HTR-8/SVneo (cell line): Measurements from ENCODE around the gene SCYL1.

Source experiments
- DNase-seq: peaks from one replicate; pipeline ENCODE4 v3.0.0; 2011; ENCODE audit warnings: low spot score, mixed read lengths; ENCODE audit not compliant: insufficient read length
- FAIRE-seq: peaks from 2 replicates; lab custom pipeline; 2011; peaks lifted over from hg19 to GRCh38; lab: Jason Lieb, UNC

SCYL1 gene

DNA sequence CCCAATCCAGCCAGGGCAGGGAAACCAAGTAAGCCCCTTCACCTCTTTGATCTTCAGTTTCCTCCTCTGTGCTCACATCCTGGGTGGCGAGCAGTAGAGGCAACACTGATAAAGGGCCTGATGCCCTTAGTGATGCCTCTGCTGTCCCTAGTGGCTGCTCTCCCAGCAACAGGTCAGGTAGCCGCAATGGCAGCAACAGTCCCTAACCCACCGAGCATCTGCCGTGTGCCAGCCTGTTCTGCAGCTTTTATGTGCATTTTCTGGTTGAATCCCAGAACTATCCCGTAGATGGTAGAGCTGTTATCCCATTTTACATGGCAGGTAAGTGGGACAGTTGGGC lies 5.2 kb downstream of the SCYL1 start:
- peak; percentile 60 for FAIRE-seq
- no peak for DNase-seq

GRCh38 chr11:65532388-65533064 lies 7.6 kb downstream of the SCYL1 start:
- DNase-seq (no peak), FAIRE-seq (peak; percentile 76)

DNA sequence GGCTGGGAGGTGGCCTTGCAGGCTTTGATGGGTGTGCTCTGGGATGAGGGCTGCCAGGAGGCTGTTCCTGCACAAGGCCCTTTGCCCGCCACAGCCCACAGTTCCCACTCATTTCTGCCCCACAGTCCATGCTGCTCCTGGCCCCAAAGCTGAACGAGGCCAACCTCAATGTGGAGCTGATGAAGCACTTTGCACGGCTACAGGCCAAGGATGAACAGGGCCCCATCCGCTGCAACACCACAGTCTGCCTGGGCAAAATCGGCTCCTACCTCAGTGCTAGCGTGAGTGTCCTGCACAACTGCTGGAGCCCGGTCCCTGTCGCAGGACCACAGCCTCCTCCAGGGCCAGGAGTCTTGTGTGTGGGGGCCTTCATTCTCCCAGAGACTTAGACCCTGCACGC lies 10.2 kb downstream of the SCYL1 start:
- FAIRE-seq, result no peak
- no peak for DNase-seq

DNA sequence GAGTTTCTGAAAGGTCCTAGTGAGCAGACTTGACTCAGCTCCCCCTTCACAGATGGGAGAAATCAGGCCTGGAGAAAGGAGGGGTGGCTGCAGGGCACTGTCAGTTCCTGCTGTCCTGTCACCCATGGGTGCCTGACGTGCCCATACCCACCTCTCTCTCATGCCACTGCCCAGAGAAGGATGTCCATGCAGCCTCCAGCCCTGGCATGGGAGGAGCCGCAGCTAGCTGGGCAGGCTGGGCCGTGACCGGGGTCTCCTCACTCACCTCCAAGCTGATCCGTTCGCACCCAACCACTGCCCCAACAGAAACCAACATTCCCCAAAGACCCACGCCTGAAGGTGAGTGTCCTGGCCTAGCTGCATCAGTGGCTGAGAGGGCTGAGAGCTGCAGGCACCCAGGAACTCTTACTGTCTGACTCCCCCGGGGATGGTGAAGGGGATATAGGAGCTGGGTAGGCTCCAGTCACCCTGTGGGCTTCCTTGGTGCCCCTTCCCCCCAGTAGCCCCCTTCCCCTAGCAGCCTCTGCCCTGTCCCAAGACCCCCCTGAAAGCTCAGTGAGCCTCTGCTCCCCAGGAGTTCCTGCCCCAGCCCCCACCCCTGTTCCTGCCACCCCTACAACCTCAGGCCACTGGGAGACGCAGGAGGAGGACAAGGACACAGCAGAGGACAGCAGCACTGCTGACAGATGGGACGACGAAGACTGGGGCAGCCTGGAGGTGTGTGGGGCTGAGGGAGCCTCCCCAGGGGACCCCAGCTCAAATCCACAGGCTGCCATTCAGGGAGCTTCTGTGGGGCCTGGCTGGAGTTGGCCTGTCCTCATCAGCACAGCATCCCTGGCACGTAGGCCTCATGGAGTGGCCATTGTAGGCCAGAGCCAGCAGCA lies 11.8 kb downstream of the SCYL1 start:
- peak; percentile 83 for FAIRE-seq
- no peak for DNase-seq

- DNase-seq, result no peak
- no peak for FAIRE-seq
Measured at GRCh38 chr11:65537296-65537597, 12.4 kb downstream of the SCYL1 start.

DNA sequence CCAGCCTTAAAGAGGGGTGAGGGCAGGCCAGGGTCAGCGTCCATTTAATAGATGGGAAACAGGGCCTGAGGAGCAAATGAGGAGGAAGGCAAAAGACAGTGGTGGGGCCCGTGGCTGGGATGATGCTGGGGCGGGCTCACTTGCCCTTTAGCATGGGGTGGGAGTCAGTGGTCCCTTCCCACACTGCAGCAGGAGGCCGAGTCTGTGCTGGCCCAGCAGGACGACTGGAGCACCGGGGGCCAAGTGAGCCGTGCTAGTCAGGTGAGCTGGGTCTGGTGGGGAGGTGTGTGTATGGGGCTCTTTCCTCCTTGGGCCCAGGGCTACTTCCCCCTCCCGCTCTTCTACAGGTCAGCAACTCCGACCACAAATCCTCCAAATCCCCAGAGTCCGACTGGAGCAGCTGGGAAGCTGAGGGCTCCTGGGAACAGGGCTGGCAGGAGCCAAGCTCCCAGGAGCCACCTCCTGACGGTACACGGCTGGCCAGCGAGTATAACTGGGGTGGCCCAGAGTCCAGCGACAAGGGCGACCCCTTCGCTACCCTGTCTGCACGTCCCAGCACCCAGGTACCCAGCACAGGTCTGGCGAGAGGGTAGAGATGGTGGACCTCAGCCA lies 12.8 kb downstream of the SCYL1 start:
- FAIRE-seq, result no peak
- no peak for DNase-seq

GRCh38 chr11:65538232-65538914 lies 13.5 kb downstream of the SCYL1 start:
- DNase-seq (no peak), FAIRE-seq (no peak)

DNA sequence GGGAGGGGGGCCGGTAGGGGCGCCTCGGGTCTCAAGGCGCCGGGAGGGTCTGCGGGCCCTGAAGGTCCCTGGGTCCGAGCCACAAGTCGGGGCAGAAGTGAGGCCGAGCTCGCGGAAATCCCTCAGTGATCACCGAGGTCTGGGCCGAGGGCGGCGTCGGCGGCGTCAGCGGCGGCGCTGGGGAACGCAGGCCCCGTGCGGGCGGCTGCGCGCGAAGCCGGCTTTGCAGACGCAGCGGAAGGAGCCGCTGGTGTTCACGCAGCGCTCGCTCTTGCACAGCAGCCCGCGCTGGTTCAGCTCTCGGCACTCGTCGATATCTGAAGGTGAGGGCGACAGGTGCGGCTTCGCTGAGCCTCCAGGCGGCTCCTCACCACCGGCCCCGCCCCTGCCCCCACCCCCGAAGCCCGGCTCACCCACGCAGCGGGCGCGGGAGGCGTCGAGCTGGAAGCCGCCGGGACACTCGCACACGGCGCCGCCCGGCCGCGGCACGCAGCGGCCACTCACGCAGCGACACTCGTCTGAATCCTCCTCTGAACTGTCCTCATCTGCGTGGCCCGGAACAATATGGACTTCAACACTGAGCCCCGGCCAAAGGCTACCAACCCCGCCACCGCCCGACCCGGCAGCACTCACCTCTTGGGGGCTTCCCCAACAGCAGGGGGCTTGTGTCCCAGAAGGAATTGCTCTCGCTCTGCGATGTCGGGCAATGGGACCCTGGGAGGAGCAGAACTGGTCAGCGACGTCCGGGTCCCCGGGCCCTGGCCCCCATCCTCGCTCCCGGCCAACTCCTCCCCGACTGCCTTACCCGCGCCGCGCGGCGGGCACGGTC lies 14.2 kb downstream of the SCYL1 start:
- DNase-seq, result no peak
- no peak for FAIRE-seq

DNA sequence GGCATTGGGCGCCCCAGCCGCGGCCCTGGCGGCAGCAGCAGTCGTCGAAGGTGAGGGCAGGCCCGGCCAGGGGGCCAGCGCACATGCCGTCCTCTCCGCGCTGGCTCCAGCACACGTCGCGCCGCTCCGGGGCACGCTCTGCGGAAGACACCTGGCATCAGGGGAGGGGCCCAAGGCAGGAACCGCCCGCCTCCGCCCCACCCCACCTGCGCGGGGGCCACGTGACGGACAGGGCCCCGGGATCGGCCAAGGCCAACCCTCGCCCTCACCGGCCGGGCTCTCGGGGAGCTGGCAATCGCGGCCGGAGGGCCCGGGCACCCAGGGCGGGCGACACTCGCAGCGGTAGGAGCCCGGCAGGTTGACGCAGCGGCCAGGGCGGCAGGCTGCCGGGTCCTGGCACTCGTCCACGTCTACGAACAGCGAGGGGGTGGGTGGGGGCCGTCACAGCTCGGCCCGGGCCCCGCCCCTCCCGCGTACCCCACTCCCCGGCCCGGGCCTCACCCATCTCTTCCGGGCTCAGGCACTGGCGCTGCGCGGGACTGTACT lies 14.9 kb downstream of the SCYL1 start:
- DNase-seq, result no peak
- no peak for FAIRE-seq

- DNase-seq (peak; percentile 67), FAIRE-seq (peak; percentile 94)
Measured at GRCh38 chr11:65540290-65541092, 15.6 kb downstream of the SCYL1 start.

DNA sequence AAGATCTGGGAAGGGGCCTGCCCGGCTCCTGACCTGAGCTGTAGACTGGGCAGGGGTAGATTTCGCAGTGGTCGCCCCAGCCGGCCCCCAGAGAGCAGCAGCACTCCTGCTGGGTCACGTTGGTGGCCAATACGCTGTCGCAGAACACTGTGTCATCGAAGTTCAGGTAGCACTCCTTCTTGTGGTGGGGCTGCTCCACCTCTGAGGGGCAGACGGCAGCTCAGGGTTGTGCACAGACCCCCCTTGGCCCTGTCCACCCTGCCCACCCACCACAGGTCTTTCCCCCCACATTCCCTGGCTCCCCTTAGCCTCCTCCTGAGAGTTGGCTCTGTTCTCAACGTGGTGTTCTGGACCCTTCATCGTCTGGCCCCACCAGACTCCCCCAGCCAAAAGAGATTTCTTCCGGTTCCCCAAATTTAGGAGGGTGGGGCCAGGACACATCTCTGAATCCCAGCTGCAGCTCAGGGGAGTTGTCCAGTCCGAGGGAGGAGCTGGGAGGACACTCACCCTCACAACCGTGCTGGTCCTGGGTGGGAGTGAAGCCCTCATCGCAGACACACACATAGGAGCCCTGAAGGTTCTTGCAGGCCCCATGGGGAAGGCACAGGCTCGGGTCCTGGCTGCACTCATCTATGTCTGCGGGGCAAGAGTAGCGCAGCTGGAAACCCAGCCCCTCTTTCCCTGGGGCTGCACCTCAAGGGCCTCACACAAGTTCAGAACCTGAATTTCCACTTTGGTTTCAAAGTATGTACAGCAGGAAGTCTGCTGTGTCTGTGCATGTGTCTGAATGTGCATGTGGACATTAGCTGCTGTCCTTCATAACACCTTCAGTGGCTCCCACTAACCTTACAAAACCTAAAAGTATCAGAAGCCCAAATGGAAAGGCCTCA lies 16.5 kb downstream of the SCYL1 start:
- peak; percentile 33 for FAIRE-seq
- no peak for DNase-seq

DNA sequence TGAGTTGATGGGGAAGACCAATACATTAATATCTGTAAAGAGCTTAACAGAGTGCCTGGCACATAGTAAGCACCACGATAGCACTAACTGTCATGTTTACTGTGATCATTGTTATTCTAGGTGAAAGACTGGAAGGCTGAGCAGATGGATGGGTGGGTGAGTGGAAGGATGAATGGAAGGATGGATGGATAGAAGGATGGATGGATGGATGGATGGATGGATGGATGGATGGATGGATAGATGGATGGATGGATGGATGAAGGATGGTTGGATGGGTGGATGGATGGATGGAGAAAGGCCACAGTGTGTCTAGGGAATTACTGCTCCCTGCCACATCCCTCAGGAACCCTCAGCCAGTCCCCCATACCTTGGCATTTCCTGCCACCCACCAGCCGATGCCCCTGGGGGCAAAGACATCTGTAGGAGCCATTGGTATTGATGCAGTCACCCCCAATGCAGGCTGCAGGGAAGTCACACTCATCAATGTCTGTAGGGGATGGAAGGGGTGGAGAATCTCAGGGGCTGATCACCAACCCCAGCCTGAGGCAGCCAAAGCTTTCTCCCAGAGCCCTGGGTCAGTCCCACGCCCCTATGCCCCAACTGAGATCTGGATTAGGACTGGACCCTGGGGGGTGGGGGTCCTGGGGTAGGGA lies 18.0 kb downstream of the SCYL1 start:
- DNase-seq (no peak), FAIRE-seq (no peak)

DNA sequence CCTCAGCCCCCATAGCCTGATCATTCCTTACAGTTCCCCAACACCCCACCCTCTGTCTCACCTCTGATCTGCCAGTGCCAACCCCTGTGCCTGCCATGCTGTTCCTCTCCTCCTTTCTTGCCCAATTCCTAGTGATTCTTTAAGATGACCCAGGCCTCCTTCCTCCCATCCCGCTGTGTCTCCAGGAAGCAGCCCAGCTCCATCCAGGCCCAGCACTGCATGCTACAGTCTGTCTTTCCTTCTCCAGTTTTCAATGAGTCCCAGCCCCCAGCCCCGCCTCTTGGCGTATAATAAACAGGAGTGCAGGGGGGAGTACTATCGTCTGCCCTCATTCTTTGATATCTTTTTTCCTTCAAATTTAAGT lies 21.0 kb downstream of the SCYL1 start:
- FAIRE-seq (no peak), DNase-seq (no peak)

DNA sequence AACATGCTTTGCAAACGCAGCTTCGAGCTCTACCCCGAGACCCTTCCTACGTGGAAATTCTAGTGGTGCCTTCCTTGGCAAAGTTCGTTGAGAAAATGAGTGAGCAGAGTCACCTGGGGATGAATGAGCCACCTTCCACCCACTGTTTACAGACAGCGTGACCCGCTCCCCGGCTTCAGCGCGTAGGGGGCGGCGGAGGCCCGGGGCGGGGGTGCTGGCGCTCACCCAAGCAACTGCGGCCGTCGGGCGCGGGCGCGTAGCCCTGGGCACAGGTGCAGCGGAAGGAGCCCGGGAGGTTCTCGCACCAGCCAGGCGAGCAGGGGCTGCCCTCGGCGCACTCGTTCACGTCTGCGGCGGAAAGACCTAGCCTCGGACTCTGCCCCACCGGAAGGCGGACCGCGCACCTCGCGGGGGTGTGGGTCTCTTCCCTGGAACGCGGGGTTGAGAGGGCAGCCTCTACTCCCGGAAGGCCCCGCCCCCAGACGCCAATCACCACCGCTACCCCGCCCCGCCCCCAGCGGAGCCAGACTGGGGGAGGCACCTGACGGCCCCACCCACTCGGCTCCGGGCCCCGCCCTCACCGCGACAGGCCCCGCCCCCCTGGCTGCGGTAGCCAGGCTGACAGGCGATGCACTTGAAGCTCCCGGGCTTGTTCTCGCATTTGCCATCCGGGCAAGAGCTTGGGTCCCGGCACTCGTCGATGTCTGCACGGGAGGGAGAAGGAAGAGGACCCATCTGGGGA lies 21.5 kb downstream of the SCYL1 start:
- FAIRE-seq (no peak), DNase-seq (no peak)

- FAIRE-seq, result no peak
Measured at GRCh38 chr11:65547446-65548125, 22.7 kb downstream of the SCYL1 start.

GRCh38 chr11:65548395-65548794 lies 23.5 kb downstream of the SCYL1 start:
- no peak for FAIRE-seq
- DNase-seq, result no peak

More at GRCh38 chr11:65547446-65548125, 22.7 kb downstream of the SCYL1 start:
- DNase-seq, result no peak
